ENCODE results near the gene ASB15.

The ASB15 gene

DNA sequence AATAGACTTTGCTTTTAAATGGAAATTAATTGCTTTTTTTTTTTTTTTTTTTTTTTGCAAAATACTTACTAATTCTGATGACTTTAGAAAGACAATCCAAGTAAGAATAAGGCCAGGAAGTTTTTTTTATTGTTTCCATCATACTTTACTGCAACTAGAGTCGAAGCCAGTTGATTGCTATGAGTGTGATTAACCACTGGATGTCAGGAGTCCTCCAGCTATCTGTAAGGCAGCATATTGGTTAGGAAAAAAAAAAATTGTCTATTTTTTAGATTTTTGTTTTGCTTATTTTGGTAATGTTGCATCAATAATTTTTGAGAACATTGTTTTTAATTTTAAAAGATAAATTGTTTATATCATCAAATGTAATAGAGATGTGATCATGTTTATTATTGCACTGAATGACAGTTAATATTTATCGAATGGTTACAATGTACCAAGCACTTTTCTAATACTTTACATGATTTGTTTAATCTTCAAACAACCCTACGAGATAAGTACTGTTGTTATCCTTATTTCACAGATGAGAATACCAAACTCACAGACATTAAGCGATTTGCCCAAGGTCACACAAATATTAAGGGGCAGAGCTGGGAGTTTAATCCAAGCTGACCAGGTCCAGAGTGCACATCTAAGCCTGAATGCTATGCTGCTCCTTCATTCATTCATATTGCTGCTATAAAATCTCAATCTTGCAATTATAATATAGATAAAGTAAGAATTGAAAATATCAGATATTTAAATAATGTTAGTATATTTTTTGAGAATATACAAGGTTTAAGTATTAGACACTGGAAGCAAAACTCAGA lies 34.1 kb downstream of the ASB15 start:
- DNase-seq (ENCODE audit: low spot score): peak; percentile 14

DNA sequence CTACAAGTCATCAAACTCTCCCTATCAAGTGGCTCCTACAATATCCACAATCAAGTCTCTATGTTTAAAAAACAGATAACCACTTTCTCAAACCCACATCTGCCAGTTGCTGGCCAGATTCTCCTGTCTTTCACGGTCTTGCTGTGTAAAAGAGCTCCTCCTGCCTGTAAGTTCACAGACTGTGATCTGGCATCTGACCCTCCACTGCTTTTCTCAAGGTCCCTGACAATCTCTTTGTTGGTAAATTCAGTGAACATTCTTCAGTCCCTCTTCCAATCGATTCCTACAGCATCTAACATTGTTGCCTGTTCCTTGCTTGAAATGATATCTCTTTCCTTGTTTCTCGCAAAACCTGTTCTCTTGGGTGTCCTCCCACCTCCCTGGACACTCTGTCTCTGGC lies 35.6 kb downstream of the ASB15 start:
- DNase-seq (ENCODE audit: low spot score): no peak

DNA sequence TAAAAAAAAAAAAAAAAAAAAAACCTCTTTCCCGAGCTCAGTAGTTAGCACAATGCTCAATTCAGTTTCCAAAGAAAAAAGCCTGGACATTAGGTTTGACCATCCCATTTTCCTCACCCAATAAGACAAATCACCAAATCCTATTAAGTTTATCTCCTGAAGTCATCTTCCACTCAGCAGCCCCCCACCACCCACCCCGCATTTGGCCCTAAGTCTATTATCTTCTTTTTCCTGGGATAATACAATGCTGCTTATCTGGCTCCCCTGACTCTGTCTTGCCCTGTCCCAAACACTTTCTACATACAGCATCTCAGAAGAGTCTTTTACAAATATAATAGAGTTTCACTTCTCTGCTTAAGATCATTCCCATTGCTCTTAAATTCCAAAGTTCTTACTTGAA lies 36.3 kb downstream of the ASB15 start:
- no peak for DNase-seq (ENCODE audit: low spot score)

DNA sequence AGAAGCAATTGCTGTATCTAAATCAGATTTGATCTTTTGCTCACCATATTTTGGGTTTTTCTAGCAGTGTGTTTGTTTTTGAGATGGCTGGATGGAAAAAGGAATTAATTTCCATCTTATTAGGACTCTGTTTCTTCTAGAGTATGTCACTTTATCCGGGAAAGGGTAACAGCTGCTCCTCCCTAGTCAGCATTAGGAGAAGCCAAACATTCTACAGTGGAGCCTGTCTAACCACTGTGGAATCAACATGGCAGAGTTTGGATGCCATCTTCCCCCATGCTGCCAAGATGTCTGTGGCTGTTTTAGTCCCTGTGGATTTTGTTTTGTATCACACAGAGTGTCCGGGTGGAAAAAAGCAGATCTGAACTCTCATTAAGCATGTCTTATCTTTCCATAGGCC lies 38.0 kb downstream of the ASB15 start:
- DNase-seq (ENCODE audit: low spot score): no peak

GRCh38 chr7:123640583-123640982 lies 39.0 kb downstream of the ASB15 start:
- DNase-seq (ENCODE audit: low spot score): no peak

- no peak for DNase-seq (ENCODE audit: low spot score)
These were observed 40.3 kb downstream of the ASB15 start for GRCh38 chr7:123641901-123642300.

DNA sequence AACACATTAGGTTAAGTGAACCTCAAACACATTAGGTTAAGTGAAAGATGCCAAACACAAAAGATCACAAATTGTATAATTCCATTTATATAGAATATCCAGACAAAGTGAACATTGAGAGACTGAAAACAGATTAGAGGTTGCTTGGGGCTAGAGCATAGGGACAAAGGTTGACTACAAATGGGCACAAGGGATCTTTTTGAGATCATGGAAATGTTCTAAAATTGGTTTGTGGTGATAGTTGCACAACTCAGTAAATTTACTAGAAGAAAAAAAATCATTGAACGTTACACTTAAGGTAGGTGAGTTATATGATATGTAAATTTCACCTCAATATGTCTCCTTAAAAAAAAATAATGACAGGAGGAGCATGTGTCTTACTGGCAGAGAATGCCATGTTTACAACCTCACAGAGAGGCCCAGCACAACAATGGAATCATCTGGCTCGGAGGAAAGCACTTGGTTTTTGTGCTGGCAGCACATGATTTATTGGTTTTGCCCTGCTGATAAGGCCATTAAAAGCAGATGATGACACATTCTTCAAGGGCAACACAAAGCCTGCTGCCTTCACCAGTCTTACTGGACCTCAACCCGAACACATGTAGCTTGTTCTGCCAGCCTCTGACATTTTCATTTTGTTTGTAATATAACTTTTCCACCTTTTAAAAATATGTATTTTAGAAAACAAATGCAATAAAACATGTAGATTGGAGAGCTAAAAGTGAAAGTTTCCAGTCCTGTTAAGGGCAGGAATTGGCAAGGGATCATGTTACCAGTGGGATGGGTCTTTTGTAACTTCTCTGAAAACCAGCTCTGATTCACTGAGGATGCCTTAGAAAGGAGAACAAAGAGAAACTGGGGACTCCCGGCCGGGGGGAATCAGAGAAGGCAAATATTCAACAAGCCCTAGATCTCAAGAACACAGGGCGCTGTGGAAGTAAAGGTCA lies 42.1 kb downstream of the ASB15 start:
- peak; percentile 26 for DNase-seq (ENCODE audit: low spot score)

GRCh38 chr7:123645516-123645915 lies 43.9 kb downstream of the ASB15 start:
- DNase-seq (ENCODE audit: low spot score): no peak

DNA sequence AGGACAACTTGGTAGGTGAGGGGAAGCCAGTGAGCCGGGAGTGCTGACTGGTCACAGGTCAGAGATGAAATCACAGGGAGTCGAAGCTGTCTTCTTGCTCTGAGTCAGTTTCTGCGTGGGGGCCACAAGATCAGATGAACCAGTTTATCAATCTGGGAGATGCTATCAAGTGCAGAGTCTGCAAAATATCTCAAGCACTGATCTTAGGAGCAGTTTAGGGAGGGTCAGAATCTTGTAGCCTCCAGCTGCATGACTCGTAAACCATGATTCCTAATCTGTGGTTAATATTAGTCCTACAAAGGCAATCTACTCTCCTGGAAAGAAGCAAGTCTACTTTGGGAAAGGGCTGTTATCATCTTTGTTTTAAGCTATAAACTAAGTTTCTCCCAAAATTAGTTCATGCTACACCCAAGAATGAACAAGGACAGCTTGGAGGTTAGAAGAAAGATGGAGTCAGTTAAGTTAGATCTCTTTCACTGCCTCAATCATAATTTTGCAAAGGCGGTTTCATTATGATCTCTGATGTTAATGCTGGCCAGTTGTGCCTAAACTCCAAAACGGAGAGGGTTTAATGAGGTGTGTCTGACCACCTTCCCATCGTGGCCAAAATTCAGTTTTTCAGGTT lies 45.6 kb downstream of the ASB15 start:
- DNase-seq (ENCODE audit: low spot score): no peak

GRCh38 chr7:123649964-123650363 lies 48.3 kb downstream of the ASB15 start:
- DNase-seq (ENCODE audit: low spot score): peak; percentile 7

GRCh38 chr7:123650595-123650994 lies 49.0 kb downstream of the ASB15 start:
- no peak for DNase-seq (ENCODE audit: low spot score)

DNA sequence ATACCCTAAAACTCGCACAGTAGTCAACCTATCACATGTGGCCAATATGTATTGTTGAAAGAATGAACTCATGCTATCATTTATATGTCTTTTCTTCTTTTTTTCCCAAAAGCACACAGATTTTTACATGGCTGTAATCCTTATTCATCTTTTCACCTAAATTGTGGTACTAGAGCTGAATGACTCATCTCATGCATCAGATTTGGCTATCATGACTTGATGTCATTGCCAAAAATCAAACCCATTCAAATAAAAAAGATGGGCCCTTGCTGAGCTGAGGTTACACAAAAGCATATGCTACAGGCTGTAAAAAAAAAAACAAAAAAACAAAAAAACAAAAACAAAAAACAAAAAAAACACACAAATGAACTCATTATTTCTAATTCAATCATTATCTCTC lies 50.8 kb downstream of the ASB15 start:
- no peak for DNase-seq (ENCODE audit: low spot score)

DNA sequence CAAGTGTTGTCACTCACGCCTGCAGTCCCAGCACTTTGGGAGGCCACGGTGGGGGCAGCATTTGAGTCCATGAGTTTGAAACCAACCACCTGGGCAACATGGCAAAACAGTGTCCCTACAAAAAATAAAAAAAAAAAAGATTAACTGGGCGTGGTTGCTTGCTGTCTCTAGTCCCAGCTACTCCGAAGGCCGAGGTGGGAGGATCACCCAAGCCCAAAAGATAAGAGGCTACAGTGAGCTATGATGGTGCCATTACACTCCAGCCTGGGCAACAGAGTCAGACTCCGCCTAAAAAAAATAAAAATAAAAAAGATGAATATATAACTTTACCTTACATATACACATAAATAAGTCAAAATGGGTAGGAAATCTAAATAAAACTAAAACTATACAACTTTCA lies 51.5 kb downstream of the ASB15 start:
- DNase-seq (ENCODE audit: low spot score): no peak

- no peak for DNase-seq (ENCODE audit: low spot score)
These were observed 54.0 kb downstream of the ASB15 start, which contains the start of gene LMOD2 for GRCh38 chr7:123655614-123656013. Gene LMOD2 (plus strand): TSS chr7:123655866. CDS start chr7:123655964, 98 bp downstream.

- DNase-seq (ENCODE audit: low spot score): no peak
These were observed 55.1 kb downstream of the ASB15 start for GRCh38 chr7:123656544-123657303.

DNA sequence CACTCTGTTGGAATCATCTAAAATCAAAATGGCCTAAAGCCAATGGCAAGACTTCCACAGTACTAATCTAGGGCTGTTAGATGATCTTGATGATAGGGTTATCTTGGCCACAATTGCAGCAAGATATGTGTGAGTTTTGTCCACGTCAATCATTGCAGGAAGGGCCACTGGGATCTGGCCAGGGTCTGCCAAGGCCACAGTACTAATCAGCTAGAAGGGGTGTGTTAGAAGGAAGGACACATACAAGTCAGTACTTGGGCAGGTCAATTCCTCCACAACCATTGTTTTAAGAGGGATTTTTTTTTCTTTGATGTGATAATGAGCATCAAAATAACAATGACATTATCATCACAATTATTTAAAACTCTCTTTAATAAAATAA lies 55.7 kb downstream of the ASB15 start:
- DNase-seq (ENCODE audit: low spot score): no peak

DNA sequence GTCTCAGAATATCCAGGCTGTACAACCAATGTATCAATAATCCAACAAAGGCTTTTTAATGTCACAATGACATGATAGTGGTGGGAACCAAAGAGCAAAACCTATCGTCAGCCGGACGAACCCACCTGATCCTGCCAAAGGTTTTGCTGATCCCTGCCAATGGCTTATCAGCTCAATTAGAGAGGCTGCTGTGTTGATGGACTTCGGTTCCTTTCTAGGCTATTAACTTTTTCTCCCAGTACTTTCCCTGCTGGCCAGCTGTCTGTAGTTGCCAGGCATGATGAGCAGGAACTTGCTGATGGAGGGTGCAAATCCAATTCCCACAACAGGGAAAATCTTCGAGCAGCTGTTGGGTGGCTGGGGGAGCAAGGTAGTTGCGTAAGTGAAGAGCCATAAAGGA lies 56.4 kb downstream of the ASB15 start:
- DNase-seq (ENCODE audit: low spot score): no peak

DNA sequence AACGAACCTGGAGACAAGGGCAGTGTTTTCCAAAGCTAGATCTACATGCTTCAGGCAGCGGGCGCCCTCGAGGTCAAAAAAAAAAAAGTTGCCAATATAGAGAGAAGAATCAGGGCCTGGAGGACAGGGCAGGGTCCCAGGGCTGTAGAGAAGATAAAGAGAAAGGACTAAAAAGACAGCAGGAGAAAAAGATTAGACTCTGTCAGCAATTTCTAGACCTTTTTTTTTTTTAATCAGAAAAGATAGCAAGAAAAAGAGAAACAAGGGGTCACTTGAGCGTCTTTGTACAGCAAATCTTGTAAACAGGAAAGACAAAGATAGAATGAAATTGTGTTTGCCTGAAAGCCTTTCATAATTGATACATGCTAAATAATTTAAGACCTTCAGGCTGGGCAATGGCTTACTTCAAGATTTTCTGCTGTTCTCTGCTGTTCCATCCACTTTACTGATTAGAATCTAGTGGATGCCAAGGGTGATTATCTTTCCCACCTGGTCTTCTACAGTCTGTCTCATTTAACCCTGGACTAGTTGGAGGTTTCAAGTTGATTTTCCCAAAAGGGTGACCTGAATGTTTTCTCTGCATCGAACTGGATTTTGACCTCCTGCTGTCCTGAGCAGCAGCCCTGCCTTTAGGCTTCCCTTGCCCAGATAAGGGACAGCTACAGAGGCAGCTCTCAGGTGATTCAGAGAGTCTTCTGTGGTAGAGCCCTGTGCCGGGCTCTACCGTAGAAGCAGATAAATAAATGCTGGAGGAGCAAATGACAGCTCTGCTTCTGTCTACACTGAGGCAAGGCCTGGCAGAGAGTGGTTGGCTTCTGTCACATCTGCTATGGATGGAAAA lies 59.1 kb downstream of the ASB15 start:
- DNase-seq (ENCODE audit: low spot score): no peak

GRCh38 chr7:123661765-123662164 lies 60.1 kb downstream of the ASB15 start:
- no peak for DNase-seq (ENCODE audit: low spot score)

GRCh38 chr7:123662293-123662692 lies 60.7 kb downstream of the ASB15 start:
- DNase-seq (ENCODE audit: low spot score): no peak

GRCh38 chr7:123662755-123663154 lies 61.1 kb downstream of the ASB15 start:
- no peak for DNase-seq (ENCODE audit: low spot score)
